Stimulated activated CD4-positive, alpha-beta T cell treated with anti-CD3 and anti-CD28 coated beads, Interleukin-4, amount 100 ng/mL, for 24 hours (primary cell): ENCODE data around the gene C3orf22.
"Not testable (repeated sequence)": the region's sequence is repeated elsewhere in the genome, so short reads cannot be mapped to it uniquely, and the experiment has no call there.

Experiments used
- DNase-seq: peaks from one replicate; pipeline ENCODE4 v3.0.0-alpha.2; 2020

C3orf22 gene

DNA sequence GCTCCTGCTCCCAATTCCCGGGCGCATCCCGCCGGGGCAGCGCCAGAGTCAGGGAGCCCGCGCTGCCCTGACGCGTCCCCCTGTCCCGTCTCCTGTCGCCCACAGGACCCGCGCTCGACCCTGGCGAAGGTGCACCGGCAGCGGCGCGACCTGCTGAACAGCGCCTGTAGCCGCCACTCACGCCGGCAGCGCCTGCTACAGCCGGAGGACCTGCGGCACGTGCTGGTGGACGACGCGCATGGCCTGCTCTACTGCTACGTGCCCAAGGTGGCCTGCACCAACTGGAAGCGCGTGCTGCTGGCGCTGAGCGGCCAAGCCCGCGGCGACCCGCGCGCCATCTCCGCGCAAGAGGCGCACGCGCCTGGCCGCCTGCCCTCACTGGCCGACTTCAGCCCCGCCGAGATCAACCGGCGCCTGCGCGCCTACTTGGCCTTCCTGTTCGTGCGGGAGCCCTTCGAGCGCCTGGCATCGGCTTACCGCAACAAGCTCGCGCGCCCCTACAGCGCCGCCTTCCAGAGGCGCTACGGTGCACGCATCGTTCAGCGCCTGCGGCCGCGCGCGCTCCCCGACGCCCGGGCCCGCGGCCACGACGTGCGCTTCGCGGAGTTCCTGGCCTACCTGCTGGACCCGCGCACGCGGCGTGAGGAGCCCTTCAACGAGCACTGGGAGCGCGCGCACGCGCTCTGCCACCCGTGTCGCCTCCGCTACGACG, 16.9 kb downstream of the C3orf22 start:
- no peak for DNase-seq

DNA sequence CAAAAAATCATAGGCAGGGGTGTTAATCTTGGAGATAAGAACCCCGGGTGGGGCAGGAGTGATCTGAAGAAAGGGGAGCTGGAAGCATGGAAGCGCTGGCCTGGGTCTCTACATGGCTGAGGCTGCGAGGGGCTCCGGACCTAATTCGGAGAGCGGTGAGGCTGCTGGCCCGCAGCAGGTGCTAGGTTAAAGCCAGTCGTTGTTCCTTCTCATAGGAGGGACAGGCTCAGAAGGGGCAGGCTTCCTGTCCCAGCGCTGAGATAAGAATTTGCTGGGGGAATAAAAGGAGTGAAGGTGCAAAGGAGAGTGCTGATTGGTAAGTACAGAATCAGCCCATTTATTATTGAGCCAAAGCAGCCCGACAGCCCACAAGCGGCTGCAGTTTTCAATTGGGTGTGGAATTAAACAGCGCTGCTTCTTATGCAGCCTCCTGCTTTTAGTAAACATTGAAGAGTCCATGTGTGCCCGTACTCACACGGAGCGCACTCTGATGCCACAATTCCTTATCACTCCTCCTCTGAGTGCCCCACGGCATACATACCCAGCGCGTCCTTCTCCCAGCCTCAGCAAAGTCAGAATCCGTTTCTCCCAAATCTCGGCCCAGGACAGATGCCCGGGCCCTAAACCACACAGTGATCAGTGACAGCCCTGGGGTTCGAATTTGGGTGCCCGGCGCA, 17.6 kb downstream of the C3orf22 start:
- DNase-seq, result no peak

DNA sequence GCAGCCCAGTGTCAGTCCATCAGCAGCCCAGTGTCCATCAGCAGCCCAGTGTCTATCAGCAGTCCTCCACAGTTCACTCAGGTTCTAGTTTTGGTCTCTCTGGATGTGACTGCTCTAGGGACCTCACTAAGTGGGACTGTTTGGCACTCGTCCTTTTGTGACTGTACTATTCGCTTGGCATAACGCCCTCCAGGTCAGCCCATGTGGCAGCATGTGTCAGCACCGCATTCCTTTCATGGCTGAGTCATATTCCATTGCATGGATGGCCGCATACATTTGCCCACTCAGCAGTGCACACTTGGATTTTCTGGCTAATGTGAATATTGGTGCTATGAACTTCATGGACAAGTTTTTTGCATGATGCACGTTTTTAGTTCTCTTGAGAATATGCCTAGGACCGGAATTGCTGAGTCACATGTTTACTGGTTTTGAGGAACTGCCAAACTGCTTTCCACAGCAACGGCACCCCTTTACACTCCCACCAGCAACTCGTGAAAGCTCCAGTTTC, 18.3 kb downstream of the C3orf22 start:
- no peak for DNase-seq

DNA sequence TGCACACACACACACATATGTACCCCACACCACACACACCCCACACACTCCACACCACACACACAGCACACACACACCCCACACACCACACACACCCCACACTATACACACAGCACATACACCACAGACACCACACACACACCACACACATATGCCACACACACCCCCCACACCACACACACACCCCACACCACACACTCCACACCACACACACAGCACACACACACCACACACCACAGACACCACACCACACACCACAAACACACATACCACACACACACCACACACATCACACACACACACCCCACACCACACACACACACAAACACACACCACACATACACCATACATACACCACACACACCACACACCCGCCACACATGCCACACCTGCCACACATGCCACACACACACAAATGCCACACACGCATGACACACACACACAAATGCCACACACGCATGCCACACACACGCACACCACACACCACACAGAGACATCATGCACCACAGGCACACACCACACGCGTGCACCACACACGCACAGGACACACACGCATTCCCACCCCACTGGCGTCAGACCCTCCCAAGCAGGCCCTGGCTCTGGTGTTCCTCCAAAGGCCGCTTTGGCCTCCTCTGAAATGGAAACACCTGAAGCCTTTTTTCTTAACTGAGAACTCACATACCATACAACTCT, 19.0 kb downstream of the C3orf22 start:
- DNase-seq, result no peak

DNA sequence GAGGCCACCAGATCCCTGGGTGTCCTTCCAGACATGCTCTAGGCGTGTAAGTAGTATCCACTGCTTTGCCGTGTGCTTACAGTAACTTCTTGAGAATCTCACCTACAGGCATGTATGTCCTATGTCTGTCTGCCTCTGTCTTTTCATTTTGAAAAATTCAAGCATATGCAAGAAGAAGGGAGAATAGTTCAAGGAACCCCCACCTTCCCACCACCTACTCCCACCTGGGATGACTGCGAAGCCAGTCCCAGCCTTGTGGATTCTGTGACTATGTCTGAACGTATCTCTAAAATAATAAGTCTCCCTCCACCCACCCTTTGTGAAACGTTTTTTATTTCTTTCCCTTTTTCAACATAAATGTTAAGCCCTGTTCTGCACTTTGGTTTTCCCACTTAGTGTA, 19.8 kb downstream of the C3orf22 start:
- DNase-seq, result no peak

DNA sequence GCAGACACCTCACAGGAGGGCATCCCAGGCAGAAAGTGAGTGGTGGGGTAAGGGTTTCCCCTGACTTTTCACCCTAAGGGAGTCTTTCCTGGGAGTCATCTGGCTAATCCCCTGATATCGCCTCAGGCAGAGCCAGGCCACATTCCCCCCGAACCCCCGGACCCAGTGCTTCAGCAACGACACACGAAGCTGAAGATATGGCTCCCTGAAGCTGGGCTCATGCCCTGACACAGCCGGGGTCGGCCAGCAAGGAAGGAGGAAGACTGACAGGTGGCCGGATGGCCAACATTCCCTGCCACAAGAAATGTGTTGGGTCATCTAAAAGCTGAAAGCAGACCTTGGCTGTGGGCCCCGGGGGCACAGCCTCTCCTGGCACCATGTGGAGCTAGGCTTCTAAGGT, 20.4 kb downstream of the C3orf22 start:
- DNase-seq, result no peak

DNA sequence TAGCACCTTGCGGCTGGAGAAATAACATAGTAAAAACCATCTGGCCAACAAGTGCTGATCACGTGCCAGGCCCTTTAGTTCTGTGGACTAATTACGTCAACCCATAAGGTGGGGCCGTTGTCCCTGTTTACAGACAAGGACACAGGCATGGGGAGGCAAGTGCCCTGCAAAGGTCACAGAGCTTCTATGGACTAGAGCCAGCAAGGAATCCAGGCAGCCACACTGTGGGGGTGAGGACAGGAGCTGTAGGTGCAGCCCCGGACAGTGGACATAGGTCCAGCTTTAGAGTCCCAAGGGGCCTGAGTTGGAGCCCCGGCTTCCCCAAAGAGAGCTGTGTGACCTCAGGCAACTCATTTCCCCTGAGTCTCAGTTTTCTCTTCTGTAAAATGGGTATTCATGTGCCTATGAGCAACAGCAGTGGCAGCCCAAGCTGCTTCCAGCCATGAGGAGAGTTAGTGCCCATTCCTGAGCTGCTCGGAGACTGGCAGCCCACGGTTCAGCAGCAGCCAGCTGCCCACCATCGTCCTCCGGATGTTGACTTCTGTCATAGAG, 20.9 kb downstream of the C3orf22 start:
- no peak for DNase-seq

DNA sequence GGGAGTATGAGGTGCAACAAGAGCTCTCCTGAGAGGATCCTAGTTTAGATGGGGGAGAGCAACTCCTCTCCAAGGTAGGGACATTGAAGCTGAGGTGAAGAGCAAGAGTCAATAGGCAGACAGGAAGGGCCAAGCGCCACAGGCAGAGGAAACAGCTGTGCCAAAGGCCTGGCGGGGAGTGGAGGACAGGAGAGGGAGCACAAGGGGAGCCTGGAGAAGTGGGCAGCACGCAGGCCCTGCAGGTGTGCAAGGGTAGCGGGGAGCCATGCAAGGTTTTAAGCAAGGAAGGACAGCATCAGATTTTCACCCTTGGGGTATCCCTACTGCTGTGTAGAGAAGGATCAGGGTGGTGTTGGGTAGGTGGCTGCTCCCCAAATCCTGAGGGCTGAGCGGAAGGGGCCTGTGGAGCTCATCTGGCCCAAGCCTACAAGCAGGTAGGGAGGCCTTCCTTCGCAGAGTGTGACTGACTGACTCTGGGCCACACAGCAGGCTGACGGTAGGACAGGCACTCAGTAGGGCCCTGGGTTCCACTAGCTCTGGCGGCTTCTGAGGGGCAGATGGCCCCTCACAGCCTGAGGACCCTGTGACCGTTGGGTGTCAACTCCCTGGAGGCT, 21.5 kb downstream of the C3orf22 start:
- no peak for DNase-seq

DNA sequence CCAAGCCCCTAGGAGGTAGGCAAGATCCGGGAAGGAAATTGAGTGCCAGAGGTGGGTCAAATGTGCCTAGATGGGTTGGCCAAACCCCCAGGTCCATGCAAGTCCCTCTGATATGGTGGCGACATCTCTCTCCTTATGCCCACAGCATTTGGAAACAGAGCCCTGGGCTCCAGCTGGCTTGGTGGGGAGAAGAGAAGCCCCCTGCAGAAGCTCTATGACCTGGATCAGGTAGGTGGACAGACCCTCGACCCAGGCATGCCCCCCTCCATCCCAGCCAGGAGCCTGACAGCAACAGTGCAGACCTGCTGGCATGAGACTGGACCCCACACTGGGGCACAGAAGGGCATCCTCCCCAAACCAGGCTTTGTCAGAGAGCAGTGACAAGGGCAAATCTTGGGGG, 22.6 kb downstream of the C3orf22 start:
- DNase-seq, result no peak

DNA sequence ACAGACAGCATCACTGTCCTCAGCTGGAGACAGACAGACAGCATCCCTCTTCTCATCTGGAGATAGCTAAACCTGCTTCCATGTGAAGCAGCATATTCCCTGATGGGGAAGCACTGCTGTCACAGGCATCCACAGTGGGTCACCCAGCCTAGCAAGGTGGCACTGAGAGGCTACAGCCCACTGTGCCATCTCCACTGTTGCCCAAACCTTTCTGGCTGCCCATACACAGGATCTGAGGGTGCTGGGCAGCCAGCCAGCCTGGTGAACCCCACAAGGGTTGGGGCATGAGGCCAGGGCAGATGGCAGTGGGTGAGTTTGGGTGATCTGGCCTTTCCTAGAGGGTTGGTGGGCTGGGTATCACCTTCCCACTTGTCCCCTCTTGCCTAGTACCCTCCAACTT, 23.1 kb downstream of the C3orf22 start:
- DNase-seq, result no peak

DNA sequence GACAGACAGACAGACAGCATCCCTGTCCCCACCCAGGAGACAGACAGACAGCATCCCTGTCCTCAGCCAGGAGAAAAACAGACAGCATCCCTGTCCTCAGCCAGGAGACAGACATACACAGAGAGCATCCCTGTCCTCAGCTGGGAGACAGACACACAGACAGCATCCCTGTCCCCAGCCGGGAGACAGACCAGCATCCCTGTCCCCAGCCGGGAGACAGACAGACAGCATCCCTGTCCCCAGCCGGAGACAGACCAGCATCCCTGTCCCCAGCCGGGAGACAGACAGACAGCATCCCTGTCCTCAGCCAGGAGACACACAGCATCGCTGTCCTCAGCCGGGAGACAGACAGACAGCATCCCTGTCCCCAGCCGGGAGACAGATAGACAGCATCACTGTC, 24.0 kb downstream of the C3orf22 start:
- not testable (repeated sequence) for DNase-seq

DNA sequence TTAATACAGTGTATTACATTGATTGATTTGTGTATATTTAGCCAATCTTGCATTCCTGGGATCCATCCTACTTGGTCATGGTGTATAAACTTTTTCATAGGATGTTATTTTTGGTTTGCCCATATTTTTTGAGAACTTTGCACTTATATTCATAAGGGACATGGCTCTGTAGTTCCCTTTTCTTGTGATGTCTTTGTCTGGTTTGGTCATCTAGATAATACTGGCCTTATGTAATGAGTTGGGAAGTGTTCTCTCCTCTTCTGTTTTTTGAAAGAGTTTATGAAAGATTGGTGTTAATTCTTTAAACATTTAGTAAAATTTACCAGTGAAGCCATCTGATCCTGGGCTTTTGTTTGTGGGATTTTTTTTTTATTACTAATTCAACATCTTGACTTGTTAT, 25.2 kb downstream of the C3orf22 start:
- no peak for DNase-seq

DNA sequence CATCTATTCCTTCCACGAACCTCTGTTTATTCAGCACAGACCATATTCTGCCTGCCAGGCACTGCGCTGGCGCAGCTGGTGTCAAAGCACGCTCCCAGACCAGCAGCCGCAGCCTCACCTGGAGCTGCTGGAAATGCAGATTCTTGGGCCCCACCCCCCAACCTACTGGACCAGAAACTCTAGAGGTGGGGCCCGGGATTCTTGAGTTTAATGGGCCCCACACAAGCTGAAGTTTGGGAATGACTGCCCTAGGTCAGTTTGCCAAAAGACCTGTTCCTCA, 27.7 kb downstream of the C3orf22 start:
- DNase-seq, result no peak

DNA sequence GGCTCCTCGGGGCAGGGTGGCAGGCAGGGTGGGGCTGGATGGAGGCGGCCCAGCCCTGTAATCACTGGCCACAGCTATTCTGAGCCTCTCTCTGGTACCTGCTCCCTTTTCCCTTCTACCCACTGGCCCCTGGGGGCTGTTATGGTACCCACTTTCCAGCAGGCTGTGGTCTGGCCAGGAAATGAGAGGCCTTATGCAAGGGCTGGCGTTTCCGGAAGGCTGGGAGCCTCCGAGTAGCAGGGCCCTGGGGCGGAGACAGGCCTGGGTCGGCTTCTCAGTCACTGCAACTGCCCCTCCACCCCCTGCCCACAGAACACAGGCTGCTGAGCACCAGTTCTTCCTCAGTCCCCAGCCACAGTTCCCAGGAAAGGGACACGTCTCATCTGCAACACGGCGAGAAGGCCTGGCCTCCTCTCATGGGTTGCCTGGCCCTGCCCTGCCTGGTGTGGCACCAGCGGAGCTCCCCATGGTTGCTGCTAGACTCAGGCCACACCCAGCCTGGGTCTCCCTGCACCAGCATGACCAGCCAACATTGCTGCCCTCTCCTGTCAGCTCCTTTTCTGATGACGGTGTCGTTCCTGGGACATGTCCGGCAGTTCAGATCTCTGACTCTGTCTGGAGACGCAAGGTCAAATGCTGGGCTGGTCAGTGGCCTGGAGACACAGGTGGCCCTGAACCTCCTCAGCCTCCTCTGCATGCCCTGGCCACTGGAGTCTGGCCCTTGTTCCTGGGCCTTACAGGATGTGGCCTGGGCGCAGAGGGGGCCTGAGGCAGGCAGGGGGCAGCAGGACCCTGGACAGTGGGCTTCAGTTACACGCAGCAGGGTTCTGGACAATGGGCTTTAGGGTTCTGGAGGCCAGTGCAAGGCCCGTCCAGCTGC, 28.3 kb downstream of the C3orf22 start:
- DNase-seq, result no peak

DNA sequence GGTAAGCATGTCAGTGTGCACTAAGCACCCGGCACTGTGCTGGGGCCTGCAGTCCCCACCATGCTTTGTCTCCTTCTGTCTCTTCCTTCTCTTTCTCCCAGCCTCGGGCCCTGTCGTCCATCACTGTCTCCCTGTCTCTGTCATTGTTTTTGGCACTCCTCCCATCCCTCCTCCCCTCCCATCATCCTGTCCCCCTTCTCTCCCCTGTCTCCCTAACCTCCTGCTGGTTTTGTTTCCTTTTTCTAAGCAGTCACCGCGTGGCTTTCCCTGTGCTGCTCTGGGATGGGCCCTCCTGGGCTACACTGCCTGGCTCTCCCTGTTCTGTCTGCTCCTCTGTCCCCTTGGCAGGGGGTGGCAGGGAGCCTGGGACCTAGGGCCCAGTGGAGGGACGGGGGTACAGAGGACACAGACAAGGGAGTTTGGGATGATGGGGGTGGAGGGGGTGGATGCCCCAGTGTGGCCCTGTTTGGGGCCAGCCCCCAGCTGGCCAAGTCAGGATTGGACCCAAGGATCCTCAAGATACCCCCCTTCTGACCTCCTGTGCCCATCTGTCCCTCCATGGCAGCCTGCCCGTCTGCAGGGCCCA, 29.1 kb downstream of the C3orf22 start:
- DNase-seq, result no peak

DNA sequence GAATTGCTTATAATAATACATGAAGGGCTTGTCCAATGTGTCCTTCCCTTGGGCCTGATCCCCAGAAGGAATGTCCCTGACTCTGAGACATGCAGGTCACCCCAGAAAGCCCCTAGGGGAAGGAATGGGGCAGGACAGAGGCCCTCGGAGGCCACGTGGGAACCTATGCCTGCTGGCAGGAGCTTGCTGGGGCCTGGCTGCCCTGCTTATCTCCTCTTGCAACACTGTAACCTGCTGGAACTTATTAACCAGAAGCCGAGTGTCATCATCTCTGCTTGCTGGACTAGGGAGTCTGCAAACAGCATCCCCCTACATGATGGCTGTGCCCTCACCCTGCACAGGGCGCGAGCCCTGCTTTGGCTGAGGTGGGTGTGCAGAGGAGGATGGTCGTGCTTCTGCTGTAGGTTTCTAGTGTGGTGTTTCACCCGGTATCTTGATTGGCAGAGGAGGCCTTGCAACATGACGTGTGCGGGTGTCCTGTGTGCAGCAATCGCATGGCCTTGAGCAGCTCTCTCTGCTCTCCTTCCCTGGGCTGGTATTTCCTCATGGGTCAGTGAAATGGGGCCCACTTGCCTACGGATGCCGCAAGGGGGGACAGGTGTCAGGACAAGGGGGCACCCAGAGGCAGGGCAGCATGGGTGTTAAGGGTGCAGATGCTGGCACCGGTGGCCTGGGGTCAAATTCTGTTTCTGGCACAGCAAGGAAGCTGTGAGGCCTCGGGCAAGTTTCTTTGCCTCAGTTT, 29.8 kb downstream of the C3orf22 start:
- DNase-seq, result no peak

DNA sequence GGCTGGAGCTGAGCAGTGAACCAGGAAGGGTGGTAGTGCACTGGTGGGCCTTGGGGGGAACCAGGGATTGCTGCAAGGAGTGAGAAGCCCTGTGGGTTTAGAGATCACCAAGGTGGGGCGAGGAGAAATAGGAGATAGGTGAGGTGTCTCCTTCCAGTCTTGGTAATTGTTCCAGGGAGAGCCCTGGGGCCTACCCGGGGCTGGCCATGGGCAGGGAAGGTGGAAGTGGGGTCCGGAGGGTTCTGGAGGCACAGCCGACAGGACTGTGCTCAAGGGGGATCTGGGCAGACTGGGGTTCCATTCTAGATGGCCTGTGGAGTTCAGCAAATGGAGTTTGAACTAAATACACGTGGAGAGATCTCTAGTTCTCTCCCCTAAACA, 30.3 kb downstream of the C3orf22 start:
- DNase-seq, result no peak

DNA sequence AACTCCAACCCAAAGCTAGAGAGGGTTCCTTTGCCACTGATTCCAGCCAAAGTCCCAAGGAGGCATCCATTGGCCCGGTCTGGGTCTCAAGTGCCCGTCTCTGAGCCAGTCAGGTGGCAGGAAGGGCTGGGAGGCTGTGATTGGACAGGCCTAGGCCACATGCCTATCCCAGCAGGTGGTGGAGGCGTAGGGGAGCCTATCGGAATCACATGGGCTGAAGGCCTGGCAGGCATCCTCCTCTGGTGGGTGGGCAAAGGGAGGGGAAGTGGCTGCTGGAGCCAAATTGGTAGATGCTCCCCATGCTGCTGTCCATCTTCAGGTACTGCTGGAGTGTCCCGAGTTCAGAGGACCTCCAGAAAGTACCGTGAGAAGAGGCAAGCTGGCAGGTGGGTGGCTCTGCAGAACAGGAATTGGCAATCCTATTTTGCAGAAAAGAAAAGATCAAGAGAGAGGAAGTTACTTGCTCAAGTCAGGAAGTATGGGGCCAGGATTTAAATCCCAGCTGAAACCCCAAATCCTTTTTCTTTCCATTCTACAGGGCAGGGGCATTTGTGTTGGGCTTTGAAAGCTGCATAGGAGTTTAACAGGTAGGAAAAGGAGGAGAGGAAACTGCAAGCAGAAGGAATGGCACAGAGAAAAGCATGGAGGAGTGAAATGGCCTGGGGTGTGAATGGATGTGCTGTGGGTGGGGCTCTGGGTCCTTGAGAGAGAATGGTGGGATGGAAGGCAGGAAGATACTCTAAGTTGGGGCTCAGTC, 31.1 kb downstream of the C3orf22 start:
- no peak for DNase-seq

DNA sequence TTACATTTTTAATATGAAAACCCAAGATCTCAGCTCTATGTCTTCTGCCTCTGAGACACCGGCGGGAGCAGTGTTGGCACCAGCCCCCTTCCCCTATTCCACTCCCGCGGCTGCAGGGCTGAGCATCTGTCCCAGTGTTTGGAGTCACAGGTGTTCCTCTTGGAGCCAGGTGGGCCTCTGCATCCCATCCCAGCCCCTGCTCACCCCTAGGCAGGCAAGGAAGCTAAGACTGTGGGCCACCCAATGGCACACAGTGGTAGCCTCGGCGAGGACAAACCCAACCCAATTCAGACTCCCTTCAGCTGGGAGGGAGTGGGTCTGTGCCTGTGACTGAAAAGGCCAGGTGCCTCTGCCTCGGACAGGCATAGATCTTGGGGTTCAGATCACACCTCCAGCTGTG, 31.7 kb downstream of the C3orf22 start:
- DNase-seq, result no peak

DNA sequence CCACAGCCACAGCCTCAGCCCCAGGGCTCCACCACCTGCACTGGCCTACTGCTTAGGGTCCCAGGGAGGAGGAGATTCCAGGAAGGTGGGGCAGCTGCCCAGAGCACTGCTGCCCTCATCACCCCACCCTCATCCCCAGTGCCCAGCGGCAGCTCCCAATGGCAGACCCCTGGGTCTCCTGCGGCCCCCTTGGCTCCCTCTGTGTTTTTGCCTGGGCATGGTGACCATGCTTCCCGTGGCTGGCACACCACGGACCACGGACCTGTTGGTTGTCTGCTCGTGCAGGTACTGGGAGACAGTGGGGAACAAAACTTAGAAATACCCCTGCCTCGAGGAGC, 32.1 kb downstream of the C3orf22 start:
- no peak for DNase-seq
